Measurements from ENCODE around the gene DGKI. TPM values are rescaled to one million over a fixed set of nuclear protein-coding genes. Genes with fewer than 3 reads are reported as not detected.

DGKI gene
- total RNA-seq, 1 experiment from 2014 or later, result 0.15 TPM

DNA sequence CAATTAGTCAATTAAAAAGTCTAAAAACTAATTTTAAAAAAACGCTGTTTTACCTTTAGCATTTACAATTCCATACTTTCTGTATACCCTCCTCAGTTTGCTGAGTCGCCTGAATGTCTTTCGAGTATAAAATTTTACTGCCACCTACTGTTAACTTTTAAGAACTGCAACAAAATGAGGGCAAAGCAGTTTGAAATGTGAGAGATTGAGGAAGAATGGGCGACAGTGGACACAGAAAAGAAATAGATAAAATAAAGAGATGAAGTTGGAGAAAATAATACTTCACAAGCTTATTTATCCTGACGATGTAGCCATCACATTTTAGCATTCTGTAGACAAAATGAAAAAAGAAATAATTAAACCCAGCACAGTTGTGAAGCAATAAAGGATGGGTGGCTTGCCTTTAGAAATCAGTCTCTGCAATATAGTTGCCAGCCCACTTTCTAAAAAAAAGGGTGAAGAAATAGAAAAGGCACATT is 392.5 kb downstream of the DGKI start:
- Histone ChIP-seq H4K20me1 (ENCODE audit: insufficient read depth) (no peaks in the 10 kb centered on the region), H3K27ac (ENCODE audit: low read depth, low read length) (no peak overlapping the region), H3K4me1 (ENCODE audit: control insufficient read depth in 1 of 2, insufficient read depth in 2 of 2, low read length in 2 of 2) (no peaks in the 10 kb centered on the region), H2AFZ (ENCODE audit: low read depth, low read length, poor library complexity, severe bottlenecking) (no peak overlapping the region), H3K27me3 (ENCODE audit: insufficient read depth, low read length) (no peaks in the 10 kb centered on the region), H3K9me2 (ENCODE audit: insufficient read depth) (no peaks in the 10 kb centered on the region), H3K9me3 (ENCODE audit: control insufficient read depth in 1 of 2, insufficient read depth in 1 of 2, low read depth in 1 of 2, low read length in 2 of 2) (no peaks in the 10 kb centered on the region), H3K4me2 (ENCODE audit: low read length) (no peak overlapping the region), H3K4me3 (replicated peaks in 1 of 2; ENCODE audit: low read depth in 1 of 2, low read length in 2 of 2) (no peak overlapping the region), H3K79me2 (ENCODE audit: insufficient read depth, low read length) (no peaks in the 10 kb centered on the region), H3K36me3 (ENCODE audit: control insufficient read depth in 1 of 2, insufficient read depth in 2 of 2, low read length in 2 of 2) (no peaks in the 10 kb centered on the region), H3K9ac (ENCODE audit: low read length) (no peak overlapping the region)
- ChIA-PET POLR2A (no interaction called here), RAD21 (ENCODE audit: low non-redundant PET in 1 of 2, low total read pairs in 2 of 2, uncharacterized antibody in 2 of 2, unreplicated experiment in 2 of 2) (no interaction called here), CTCF (interaction anchor here (1.5 kb wide), 1 partner anchor 8 kb away, joined by 4 read pairs; no protein-coding TSS in a partner anchor)
- DNase-seq (ENCODE audit: low read depth, low spot score) (no peak), ATAC-seq (0 out of 2 replicates have a peak, but pooled peaks have one; percentile 46)
- intact Hi-C loops (cut with micrococcal nuclease), result loop anchor here (5.0 kb wide), 4 partner anchors 1047 to 1782 kb away; no protein-coding TSS in a partner anchor
- TF ChIP-seq ELF1 (IDR thresholded peaks at IDR 0.05; ENCODE audit: borderline replicate concordance, low read depth) (no peak), JUND (IDR thresholded peaks at IDR 0.05) (no peak), SIN3A (IDR thresholded peaks at IDR 0.05; ENCODE audit: low read depth) (no peak), ZFX (IDR thresholded peaks at IDR 0.05) (no peak), POLR2AphosphoS5 (IDR thresholded peaks at IDR 0.05; ENCODE audit: low read depth, low read length) (no peak), FOSL1 (IDR thresholded peaks at IDR 0.05; ENCODE audit: low read depth) (no peak), SP1 (IDR thresholded peaks at IDR 0.05; ENCODE audit: low read depth) (no peak), ZNF274 (IDR thresholded peaks at IDR 0.05; ENCODE audit: low read depth, low read length) (no peak), CEBPB (IDR thresholded peaks at IDR 0.05; ENCODE audit: low read depth) (no peak), YY1 (IDR thresholded peaks at IDR 0.05; ENCODE audit: extremely low read depth, insufficient replicate concordance, low read depth, low read length) (no peak), RAD21 (IDR thresholded peaks at IDR 0.05; ENCODE audit: low read depth) (peak; percentile 58), EGR1 (IDR thresholded peaks at IDR 0.05; ENCODE audit: low read depth) (no peak), SRF (IDR thresholded peaks at IDR 0.05; ENCODE audit: low read depth) (no peak)
- TF ChIP-seq, protein P1, sequence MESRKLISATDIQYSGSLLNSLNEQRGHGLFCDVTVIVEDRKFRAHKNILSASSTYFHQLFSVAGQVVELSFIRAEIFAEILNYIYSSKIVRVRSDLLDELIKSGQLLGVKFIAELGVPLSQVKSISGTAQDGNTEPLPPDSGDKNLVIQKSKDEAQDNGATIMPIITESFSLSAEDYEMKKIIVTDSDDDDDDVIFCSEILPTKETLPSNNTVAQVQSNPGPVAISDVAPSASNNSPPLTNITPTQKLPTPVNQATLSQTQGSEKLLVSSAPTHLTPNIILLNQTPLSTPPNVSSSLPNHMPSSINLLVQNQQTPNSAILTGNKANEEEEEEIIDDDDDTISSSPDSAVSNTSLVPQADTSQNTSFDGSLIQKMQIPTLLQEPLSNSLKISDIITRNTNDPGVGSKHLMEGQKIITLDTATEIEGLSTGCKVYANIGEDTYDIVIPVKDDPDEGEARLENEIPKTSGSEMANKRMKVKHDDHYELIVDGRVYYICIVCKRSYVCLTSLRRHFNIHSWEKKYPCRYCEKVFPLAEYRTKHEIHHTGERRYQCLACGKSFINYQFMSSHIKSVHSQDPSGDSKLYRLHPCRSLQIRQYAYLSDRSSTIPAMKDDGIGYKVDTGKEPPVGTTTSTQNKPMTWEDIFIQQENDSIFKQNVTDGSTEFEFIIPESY (IDR thresholded peaks at IDR 0.05; ENCODE audit: extremely low read depth, insufficient replicate concordance, low read length), result no peak
- TF ChIP-seq, protein P2, sequence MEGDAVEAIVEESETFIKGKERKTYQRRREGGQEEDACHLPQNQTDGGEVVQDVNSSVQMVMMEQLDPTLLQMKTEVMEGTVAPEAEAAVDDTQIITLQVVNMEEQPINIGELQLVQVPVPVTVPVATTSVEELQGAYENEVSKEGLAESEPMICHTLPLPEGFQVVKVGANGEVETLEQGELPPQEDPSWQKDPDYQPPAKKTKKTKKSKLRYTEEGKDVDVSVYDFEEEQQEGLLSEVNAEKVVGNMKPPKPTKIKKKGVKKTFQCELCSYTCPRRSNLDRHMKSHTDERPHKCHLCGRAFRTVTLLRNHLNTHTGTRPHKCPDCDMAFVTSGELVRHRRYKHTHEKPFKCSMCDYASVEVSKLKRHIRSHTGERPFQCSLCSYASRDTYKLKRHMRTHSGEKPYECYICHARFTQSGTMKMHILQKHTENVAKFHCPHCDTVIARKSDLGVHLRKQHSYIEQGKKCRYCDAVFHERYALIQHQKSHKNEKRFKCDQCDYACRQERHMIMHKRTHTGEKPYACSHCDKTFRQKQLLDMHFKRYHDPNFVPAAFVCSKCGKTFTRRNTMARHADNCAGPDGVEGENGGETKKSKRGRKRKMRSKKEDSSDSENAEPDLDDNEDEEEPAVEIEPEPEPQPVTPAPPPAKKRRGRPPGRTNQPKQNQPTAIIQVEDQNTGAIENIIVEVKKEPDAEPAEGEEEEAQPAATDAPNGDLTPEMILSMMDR (IDR thresholded peaks at IDR 0.05 in 2 of 3, conservative IDR thresholded peaks at IDR 0.05 in 1 of 3; ENCODE audit: borderline replicate concordance in 1 of 3, insufficient read depth in 1 of 3, low read depth in 2 of 3, low read length in 2 of 3), result peak; percentile 23 to 70 (median 53); a peak in 5 of 6 replicates
- no TSS peak for BruUV-seq (replicated peaks)

Measured in HCT116 (cell line).